GM21381 (cell line): ENCODE data around the gene TMCC3.

ENCODE experiments used
- ATAC-seq: cut with Tn5 transposase; IDR thresholded peaks from one replicate; pipeline ENCODE4 v1.9.1; 2021; ENCODE audit warnings: mild to moderate bottlenecking, moderate library complexity; ENCODE audit not compliant: unreplicated experiment

TMCC3 gene

DNA sequence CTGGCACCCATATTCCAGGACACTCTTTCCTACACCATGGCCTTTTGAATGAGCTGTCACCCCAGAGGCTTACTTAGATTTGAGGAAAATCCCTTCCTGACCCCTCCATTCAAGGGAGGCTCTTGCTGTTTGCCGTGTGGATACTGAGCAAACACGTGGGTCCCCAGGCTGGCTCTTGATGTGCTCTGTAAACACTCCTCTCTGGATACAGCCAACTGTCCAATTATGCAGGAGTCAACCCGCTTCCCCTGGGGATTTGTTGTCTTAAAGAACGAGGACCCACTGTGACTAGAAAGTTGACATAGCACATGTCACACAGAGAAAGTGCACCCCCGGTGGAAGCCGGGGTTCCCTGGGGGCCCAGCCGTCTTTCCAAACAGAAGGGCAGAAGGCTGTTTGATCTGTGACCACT lies 114.8 kb downstream of the TMCC3 start:
- ATAC-seq = no peak

DNA sequence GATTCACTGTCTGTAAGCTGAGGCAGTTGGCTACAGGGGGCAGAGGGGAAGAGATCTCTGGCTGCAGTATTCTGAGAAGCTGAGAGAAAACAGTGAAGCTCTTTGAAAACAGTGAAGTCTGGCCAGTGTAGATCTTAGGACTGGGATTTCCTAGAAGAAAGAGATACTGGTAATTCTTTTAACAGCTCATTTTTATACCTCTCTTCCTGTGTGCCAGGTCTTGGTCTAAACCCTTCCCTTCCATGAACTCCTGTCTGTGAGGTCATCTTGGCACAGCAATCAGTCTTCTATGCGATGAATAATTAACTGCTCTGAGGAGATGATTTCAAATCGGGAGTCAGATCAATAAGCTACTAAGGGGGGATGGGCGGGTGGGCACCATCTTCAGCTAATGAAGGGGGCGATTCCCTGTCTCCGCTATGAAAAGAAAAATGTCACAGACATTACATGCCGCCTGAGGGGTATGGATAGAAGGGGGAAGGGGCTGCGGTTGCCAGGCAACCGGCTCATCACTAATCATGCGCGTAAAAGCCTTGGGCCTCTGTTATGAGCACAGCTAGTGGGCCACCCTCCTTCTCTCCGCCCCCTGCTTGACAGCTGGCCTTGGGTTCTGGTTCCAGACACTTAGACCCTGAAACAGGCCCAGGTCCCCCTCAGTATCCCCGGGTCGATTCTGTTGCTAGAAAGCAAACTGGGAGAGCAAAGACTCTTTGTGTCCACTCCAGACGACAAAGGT lies 115.4 kb downstream of the TMCC3 start:
- no peak for ATAC-seq

DNA sequence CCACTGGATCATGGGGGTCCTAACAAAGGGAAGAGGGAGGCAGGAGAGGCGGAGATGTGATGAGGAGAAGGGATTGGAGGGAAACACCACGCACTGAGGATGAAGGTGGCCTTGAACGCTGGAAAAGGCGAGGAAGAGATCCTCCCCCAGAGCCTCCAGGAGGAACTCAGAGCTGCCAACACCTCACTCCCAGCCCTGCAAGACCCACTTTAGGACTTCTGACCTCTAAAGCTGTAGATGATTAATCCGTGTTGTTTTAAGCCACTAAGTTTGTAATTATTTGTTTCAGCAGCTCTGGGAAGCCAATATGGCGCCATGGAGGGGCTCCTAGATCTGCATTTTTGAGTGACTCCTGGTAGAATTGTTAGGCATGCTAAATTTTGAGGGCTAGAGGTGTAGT lies 116.1 kb downstream of the TMCC3 start:
- ATAC-seq = no peak

DNA sequence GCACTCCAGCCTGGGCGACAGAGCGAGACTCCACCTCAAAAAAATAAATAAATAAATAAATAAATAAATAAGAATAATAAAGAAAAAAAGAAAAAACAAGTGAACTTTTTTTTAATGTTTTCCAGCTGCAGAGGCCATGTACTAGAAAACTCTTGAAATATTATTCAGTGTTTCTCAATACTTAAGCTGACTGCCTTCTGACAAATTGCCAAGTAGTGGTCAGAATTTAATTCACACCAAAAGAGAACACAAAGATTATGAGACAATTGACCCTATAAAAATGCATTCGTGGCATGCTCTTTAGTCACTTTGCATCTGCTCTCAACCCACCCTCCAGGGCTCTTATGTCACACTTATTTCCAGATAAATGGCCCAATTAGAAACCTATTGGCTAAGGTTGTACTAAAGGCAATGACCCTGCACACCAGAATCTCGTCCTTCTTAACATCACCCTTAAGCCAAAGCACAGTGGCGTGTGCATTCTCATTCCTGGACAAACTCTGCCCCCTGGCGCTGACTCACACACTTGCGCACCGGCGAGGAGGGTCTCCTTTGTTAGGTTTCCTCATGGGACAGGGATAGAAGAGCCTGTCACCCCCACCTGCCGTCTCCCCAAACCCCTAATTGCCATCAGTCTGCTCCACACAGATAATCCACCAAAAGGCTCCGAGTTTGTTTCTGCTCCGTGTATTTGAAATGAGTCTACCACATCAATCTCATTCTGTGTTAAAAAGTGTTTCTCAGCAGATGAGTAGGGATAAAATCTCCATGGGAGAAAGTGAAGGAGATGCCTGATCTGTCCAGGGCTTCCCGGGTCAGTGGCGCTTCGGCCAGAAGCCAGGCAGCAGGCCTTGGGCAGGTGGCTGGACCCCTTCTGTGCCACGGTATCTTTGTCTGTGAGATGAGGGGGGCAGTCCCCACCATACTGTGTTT lies 117.6 kb downstream of the TMCC3 start:
- ATAC-seq = no peak

DNA sequence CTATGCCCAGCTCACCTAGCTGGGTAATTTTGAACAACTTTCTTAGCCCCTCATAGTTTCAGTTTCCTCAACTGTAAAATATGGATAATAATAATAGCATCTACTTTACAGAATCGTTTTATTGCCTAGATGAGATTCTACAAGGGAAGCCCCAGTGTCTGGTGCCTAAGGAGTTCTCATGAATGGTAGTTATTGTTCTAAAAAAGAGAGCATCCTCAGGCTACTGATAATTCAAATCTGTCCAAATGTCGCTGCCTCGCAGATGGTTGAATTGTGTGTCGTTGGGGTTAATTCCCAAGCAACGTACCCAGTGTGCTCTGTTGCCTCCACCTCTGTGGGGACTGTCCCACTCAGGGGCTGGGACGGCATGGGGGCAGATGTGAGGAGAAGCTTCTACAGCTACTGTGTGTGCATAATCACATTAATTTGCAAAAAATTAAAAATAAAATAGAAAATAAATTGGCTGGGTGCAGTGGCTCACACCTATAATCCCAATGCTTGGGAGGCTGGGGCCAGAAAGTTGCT lies 119.1 kb downstream of the TMCC3 start:
- no peak for ATAC-seq

DNA sequence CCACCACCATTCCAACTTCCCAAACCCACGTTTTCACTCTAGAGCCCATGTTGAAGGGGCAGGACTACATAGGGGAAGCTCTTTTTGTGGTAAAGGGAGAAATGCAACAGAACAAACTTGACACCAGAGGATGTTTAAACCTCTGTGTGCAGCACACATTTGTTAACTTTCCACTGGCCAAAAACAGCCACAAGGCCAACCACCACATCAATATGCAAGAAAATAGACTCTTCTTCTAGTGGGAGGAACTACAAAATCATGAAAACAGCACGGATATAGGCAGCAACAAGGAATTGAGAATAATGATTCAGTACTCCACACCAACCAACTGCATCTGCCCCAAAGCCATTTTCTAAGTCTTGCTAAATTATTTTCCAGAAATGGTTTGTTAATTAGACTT lies 124.4 kb downstream of the TMCC3 start:
- ATAC-seq = no peak
